NB4 (cell line): ENCODE results near the gene ARL2.

ENCODE experiments used
- POLR2A ChIP-seq: IDR thresholded peaks from 2 replicates; pipeline ENCODE4 v1.6.1; 2011; ENCODE audit warnings: mild to moderate bottlenecking; ENCODE audit not compliant: insufficient read length; ENCODE audit errors: extremely low read depth
- TF ChIP-seq, protein P1 (sequence below): IDR thresholded peaks from one replicate; pipeline ENCODE4 v1.5.1; 2012; ENCODE audit warnings: low read depth, low read length

GRCh38 chr11:64970731-64971151 lies 43.2 kb upstream of the ARL2 start:
- TF ChIP-seq, protein P1, sequence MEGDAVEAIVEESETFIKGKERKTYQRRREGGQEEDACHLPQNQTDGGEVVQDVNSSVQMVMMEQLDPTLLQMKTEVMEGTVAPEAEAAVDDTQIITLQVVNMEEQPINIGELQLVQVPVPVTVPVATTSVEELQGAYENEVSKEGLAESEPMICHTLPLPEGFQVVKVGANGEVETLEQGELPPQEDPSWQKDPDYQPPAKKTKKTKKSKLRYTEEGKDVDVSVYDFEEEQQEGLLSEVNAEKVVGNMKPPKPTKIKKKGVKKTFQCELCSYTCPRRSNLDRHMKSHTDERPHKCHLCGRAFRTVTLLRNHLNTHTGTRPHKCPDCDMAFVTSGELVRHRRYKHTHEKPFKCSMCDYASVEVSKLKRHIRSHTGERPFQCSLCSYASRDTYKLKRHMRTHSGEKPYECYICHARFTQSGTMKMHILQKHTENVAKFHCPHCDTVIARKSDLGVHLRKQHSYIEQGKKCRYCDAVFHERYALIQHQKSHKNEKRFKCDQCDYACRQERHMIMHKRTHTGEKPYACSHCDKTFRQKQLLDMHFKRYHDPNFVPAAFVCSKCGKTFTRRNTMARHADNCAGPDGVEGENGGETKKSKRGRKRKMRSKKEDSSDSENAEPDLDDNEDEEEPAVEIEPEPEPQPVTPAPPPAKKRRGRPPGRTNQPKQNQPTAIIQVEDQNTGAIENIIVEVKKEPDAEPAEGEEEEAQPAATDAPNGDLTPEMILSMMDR, result no peak
- no peak for TF ChIP-seq POLR2A
